Endothelial cell of umbilical vein (primary cell): ENCODE data around the gene DSCAML1. TPM values are rescaled to one million over a fixed set of nuclear protein-coding genes. Genes with fewer than 3 reads are reported as not detected.

Experiments
- BruUV-seq: library from RNA; stranded (reverse); fragments of 400-500 nt; replicated peaks from 2 replicates; lab custom pipeline; 2021; lab: Mats Ljungman, UMichigan
- CTCF ChIA-PET: fragments of 300-600, 350-600 bp; sonication (Branson Sonifier 250); formaldehyde crosslinking; loops from one replicate; lab custom pipeline; 2021; ENCODE audit warnings: antibody characterized with exemption, inconsistent platforms; lab: Charles Lee
- POLR2A ChIA-PET: fragments of 300-600, 350-600 bp; sonication (Branson Sonifier 250); formaldehyde crosslinking; loops from one replicate; lab custom pipeline; 2021; ENCODE audit warnings: antibody characterized with exemption, inconsistent platforms; lab: Charles Lee
- DNase-seq: peaks from one replicate; pipeline ENCODE4 v3.0.0-alpha.2; 2011; ENCODE audit warnings: low read depth, low spot score
- FAIRE-seq: peaks from 2 replicates; lab custom pipeline; 2011; peaks lifted over from hg19 to GRCh38; lab: Jason Lieb, UNC
- H2AFZ ChIP-seq: 2 replicates; pipeline ENCODE4 v1.6.0; 2012; ENCODE audit warnings: low read depth, low read length, control low read depth, inconsistent platforms
- H3K27ac ChIP-seq: 2 replicates; pipeline ENCODE4 v1.5.1; 2011; ENCODE audit warnings: low read depth, mild to moderate bottlenecking, control low read depth, low read length, moderate library complexity; ENCODE audit not compliant: insufficient read depth
- H3K27me3 ChIP-seq, 2 experiments: 2 replicates each; pipeline versions ENCODE4 v1.6.0 to v1.6.1; 2011; ENCODE audit warnings: low read length in 2 of 2, mixed read lengths in 1 of 2; ENCODE audit not compliant: control insufficient read depth in 2 of 2, insufficient read depth in 2 of 2
- H3K36me3 ChIP-seq, 2 experiments: 2 replicates in 1 of 2; 3 replicates in 1 of 2; pipeline ENCODE4 v1.5.1; 2011; ENCODE audit warnings: low read length in 2 of 2, mild to moderate bottlenecking in 1 of 2, moderate library complexity in 1 of 2; ENCODE audit not compliant: control insufficient read depth in 2 of 2, insufficient read depth in 2 of 2; ENCODE audit errors: extremely low read depth in 1 of 2
- H3K4me1 ChIP-seq: 3 replicates; pipeline ENCODE4 v1.5.1; 2011; ENCODE audit warnings: mild to moderate bottlenecking, low read length; ENCODE audit not compliant: control insufficient read depth, insufficient read depth; ENCODE audit errors: extremely low read depth
- H3K4me2 ChIP-seq: 2 replicates; pipeline ENCODE4 v1.6.1; 2011; ENCODE audit warnings: low read length, control low read depth, mixed read lengths; ENCODE audit not compliant: insufficient read depth
- H3K4me3 ChIP-seq, 3 experiments: fragments of 200-600 bp in 1 of 3; sonication (generic), shearing (Covaris generic) in 1 of 3; replicated peaks in 1 of 3; 2 replicates each; pipeline ENCODE4 v1.5.1; 2011 to 2016; ENCODE audit warnings: control low read depth in 3 of 3, low read length in 3 of 3, mild to moderate bottlenecking in 2 of 3, inconsistent platforms in 1 of 3, low read depth in 1 of 3, moderate library complexity in 1 of 3; ENCODE audit not compliant: insufficient read depth in 1 of 3
- H3K79me2 ChIP-seq: 2 replicates; pipeline ENCODE4 v1.6.0; 2012; ENCODE audit warnings: low read length, inconsistent platforms; ENCODE audit not compliant: control insufficient read depth, insufficient read depth
- H3K9ac ChIP-seq: replicated peaks from 2 replicates; pipeline ENCODE3; 2011; ENCODE audit warnings: low read length, control low read depth; ENCODE audit not compliant: insufficient read depth; ENCODE audit errors: extremely low read depth
- H3K9me1 ChIP-seq: replicated peaks from 3 replicates; pipeline ENCODE4 v1.6.0; 2011; ENCODE audit warnings: mild to moderate bottlenecking, low read length; ENCODE audit not compliant: control insufficient read depth, insufficient read depth; ENCODE audit errors: extremely low read depth
- H3K9me3 ChIP-seq: replicated peaks from 2 replicates; pipeline ENCODE4 v1.5.1; 2012; ENCODE audit warnings: low read length, inconsistent platforms; ENCODE audit not compliant: control insufficient read depth, insufficient read depth
- H4K20me1 ChIP-seq: replicated peaks from 2 replicates; pipeline ENCODE3; 2011; ENCODE audit warnings: mild to moderate bottlenecking, low read length; ENCODE audit not compliant: control insufficient read depth, insufficient read depth; ENCODE audit errors: extremely low read depth
- EZH2 ChIP-seq: IDR thresholded peaks from 2 replicates; pipeline ENCODE4 v1.6.1; 2012; ENCODE audit warnings: borderline replicate concordance, low read depth, mild to moderate bottlenecking, moderate library complexity, low read length, inconsistent platforms; ENCODE audit not compliant: severe bottlenecking
- FOS ChIP-seq: IDR thresholded peaks from 2 replicates; pipeline ENCODE4 v1.6.1; 2011; ENCODE audit warnings: mild to moderate bottlenecking, low read length, moderate library complexity, borderline replicate concordance; ENCODE audit not compliant: insufficient read depth
- GATA2 ChIP-seq: IDR thresholded peaks from 2 replicates; pipeline ENCODE4 v1.7.0; 2011; ENCODE audit warnings: low read depth, mild to moderate bottlenecking, moderate library complexity, mixed read lengths, low read length; ENCODE audit not compliant: insufficient read length, insufficient read depth
- JUN ChIP-seq: IDR thresholded peaks from 2 replicates; pipeline ENCODE4 v1.6.1; 2011; ENCODE audit warnings: borderline replicate concordance, low read depth; ENCODE audit not compliant: insufficient read length, insufficient read depth
- MAX ChIP-seq: IDR thresholded peaks from 2 replicates; pipeline ENCODE4 v1.6.1; 2011; ENCODE audit not compliant: insufficient read depth, insufficient read length
- MYC ChIP-seq: IDR thresholded peaks from one replicate; pipeline ENCODE4 v1.6.1; 2011; ENCODE audit warnings: mild to moderate bottlenecking, low read depth, low read length
- POLR2A ChIP-seq: IDR thresholded peaks from 2 replicates; pipeline ENCODE4 v1.6.1; 2012; ENCODE audit warnings: low read depth, mild to moderate bottlenecking, control low read depth, low read length
- POLR2AphosphoS5 ChIP-seq: IDR thresholded peaks from 2 replicates; pipeline ENCODE4 v1.6.1; 2012; ENCODE audit warnings: low read depth, mild to moderate bottlenecking, control low read depth, low read length, moderate library complexity; ENCODE audit not compliant: insufficient read depth
- dilution Hi-C: fragments of 300-500 bp; cut with MboI; formaldehyde crosslinking; loops from one replicate; pipeline ENCODE4 v1.15.0; 2019; ENCODE audit warnings: low sequenced_read_pairs; ENCODE audit not compliant: extremely low pct_ligation_motif_present
- intact Hi-C: fragments of 100-400 bp; cut with micrococcal nuclease; formaldehyde crosslinking; loops from one replicate; pipeline ENCODE4 v1.10.0; 2022
- polyA plus RNA-seq, 4 experiments: library from polyadenylated mRNA; depleted of rRNA in 3 of 4; stranded (reverse) in 3 of 4; unstranded in 1 of 4; fragments of >200 nt; gene quantifications; 2 replicates each; pipeline versions ENCODE4 v1.2.1 to v1.2.3, GENCODE V29; 2011 to 2012; ENCODE audit warnings: missing spikeins in 1 of 4
- total RNA-seq: library from RNA; stranded (reverse); gene quantifications from 2 replicates; pipeline ENCODE4 v1.2.3, GENCODE V29; 2021
- TF ChIP-seq, protein P1 (sequence below), 2 donors: IDR thresholded peaks; 1 replicate in 1 of 2; 2 replicates in 1 of 2; pipeline ENCODE4 v1.5.1; 2011; ENCODE audit warnings: low read length in 2 of 2, mild to moderate bottlenecking in 2 of 2, moderate library complexity in 2 of 2, control low read depth in 1 of 2, inconsistent platforms in 1 of 2, low read depth in 1 of 2; ENCODE audit not compliant: insufficient read depth in 1 of 2; ENCODE audit errors: extremely low read depth in 1 of 2

The DSCAML1 gene
- total and polyA plus RNA-seq, 2 donors (not counting 3 experiments of a cell fraction or from before 2014, with no cell fraction given): not detected

- Histone ChIP-seq H3K9ac (no peak overlapping the region), H4K20me1 (no peaks in the 10 kb centered on the region), H3K4me2 (no peak overlapping the region), H3K4me3 (no peak overlapping the region), H3K27me3 (peaks cover 0 to 7% of the 10 kb centered on the region in 2 experiments), H3K27ac (no peak overlapping the region), H3K9me1 (no peaks in the 10 kb centered on the region), H3K9me3 (no peaks in the 10 kb centered on the region), H3K4me1 (no peaks in the 10 kb centered on the region), H2AFZ (no peak overlapping the region), H3K79me2 (no peaks in the 10 kb centered on the region), H3K36me3 (no peaks in the 10 kb centered on the region)
- DNase-seq (no peak), FAIRE-seq (no peak)
- dilution Hi-C loops: no loop called here
- CTCF ChIA-PET: interaction anchor here (1.3 to 7.8 kb wide), 3 partner anchors 24 to 107 kb away, joined by 5 to 229 read pairs (median 28); no protein-coding TSS in a partner anchor
- intact Hi-C loops: no loop called here
- TF ChIP-seq, protein P1, sequence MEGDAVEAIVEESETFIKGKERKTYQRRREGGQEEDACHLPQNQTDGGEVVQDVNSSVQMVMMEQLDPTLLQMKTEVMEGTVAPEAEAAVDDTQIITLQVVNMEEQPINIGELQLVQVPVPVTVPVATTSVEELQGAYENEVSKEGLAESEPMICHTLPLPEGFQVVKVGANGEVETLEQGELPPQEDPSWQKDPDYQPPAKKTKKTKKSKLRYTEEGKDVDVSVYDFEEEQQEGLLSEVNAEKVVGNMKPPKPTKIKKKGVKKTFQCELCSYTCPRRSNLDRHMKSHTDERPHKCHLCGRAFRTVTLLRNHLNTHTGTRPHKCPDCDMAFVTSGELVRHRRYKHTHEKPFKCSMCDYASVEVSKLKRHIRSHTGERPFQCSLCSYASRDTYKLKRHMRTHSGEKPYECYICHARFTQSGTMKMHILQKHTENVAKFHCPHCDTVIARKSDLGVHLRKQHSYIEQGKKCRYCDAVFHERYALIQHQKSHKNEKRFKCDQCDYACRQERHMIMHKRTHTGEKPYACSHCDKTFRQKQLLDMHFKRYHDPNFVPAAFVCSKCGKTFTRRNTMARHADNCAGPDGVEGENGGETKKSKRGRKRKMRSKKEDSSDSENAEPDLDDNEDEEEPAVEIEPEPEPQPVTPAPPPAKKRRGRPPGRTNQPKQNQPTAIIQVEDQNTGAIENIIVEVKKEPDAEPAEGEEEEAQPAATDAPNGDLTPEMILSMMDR (IDR thresholded peaks at IDR 0.05; ENCODE audit: extremely low read depth in 1 of 2, insufficient read depth in 1 of 2, low read depth in 1 of 2, low read length in 2 of 2): no peak
- no peak for TF ChIP-seq EZH2
- no peak for TF ChIP-seq MYC
- no peak for TF ChIP-seq JUN
- TF ChIP-seq MAX: no peak
- TF ChIP-seq POLR2AphosphoS5: no peak
- TF ChIP-seq FOS: no peak
- TF ChIP-seq POLR2A: no peak
- no peak for TF ChIP-seq GATA2
- POLR2A ChIA-PET: no interaction called here
- no TSS peak for BruUV-seq
These were observed 44.0 kb upstream of the DSCAML1 start for GRCh38 chr11:117840881-117841550.
